ENCODE data around the gene PARD3.

GRCh38 chr10:34373211-34373610 lies 441.9 kb downstream of the PARD3 start:
- TF ChIP-seq CTCF (IDR thresholded peaks at IDR 0.05) (no peak), POLR2A (IDR thresholded peaks at IDR 0.05) (no peak)
